Neural cell (in vitro differentiated cells): ENCODE measurements around the gene NRG2.

Experiments used
- EP300 ChIP-seq: fragments of 450-650 bp; conservative IDR thresholded peaks from 2 replicates; pipeline ENCODE4 v1.6.1; 2014; ENCODE audit warnings: antibody characterized with exemption, mild to moderate bottlenecking, moderate library complexity; ENCODE audit not compliant: poor library complexity, severe bottlenecking
- EZH2 ChIP-seq: fragments of 200-600, 300-800 bp; shearing (Covaris generic), sonication (generic); IDR thresholded peaks from 2 replicates; pipeline ENCODE4 v1.6.1; 2014; ENCODE audit warnings: antibody characterized with exemption, low read length, borderline replicate concordance, mild to moderate bottlenecking; ENCODE audit not compliant: insufficient read depth, poor library complexity, severe bottlenecking
- MXI1 ChIP-seq: fragments of 450-650 bp; conservative IDR thresholded peaks from 2 replicates; pipeline ENCODE4 v1.6.1; 2014; ENCODE audit warnings: antibody characterized with exemption, mild to moderate bottlenecking; ENCODE audit not compliant: poor library complexity, severe bottlenecking
- POLR2AphosphoS5 ChIP-seq: IDR thresholded peaks from 2 replicates; pipeline ENCODE4 v1.6.1; 2012
- RAD21 ChIP-seq: fragments of 450-650 bp; conservative IDR thresholded peaks from 2 replicates; pipeline ENCODE4 v1.6.1; 2014; ENCODE audit warnings: antibody characterized with exemption, mild to moderate bottlenecking, moderate library complexity
- SMC3 ChIP-seq: fragments of 450-650 bp; conservative IDR thresholded peaks from 2 replicates; pipeline ENCODE4 v1.6.1; 2014; ENCODE audit warnings: antibody characterized with exemption, mild to moderate bottlenecking, moderate library complexity; ENCODE audit not compliant: poor library complexity
- TAF1 ChIP-seq: IDR thresholded peaks from 2 replicates; pipeline ENCODE4 v1.6.1; 2012; ENCODE audit warnings: low read depth
- TF ChIP-seq, protein P1 (sequence below): fragments of 450-650 bp; IDR thresholded peaks from 2 replicates; pipeline ENCODE4 v1.5.1; 2014; ENCODE audit warnings: antibody characterized with exemption, mild to moderate bottlenecking, moderate library complexity; ENCODE audit not compliant: poor library complexity, severe bottlenecking
- TF ChIP-seq, protein P2 (sequence below): IDR thresholded peaks from 2 replicates; pipeline ENCODE4 v1.6.1; 2012; ENCODE audit warnings: borderline replicate concordance

DNA sequence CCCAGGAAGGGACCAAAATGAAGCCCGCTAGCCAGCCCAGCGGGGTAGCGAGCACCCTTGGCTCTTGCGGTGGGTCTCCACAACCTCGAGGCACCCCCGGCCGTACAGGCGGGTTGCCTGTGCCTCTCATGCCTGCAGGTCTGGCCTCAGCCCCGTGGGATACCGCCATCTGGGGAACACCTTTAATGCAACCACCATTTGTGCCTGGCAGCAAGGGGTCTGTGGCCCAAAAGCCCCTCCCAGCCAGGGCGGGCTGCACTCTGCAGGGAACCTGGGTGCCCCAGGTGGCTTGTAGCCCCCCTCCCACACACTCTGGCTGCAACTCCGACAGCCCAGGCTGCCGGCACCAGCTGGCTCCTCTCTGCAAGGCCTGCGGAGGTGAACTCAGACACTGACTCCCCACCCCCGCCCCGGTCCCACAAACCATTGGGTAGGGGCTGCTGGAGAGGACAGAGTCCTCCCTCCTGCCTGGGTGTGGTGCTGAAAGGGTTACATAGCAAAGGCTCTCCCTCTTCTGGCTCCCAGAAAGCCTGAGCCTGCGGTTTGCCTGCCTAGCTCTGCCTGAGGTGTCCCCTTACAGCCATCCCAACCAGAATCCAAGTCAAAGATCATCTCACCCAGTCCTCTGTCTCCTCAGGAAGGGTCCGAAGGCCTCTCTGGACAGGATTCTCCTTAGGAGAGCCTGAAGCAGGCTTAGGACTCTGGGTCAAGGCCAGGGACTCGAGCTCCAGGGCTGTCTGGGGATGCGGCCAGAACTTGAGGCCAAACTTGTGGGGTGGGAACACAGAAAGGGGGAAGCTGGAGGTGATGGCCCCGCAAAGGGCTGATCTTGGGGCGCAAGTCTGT lies 138.1 kb downstream of the NRG2 start:
- TF ChIP-seq, protein P1, sequence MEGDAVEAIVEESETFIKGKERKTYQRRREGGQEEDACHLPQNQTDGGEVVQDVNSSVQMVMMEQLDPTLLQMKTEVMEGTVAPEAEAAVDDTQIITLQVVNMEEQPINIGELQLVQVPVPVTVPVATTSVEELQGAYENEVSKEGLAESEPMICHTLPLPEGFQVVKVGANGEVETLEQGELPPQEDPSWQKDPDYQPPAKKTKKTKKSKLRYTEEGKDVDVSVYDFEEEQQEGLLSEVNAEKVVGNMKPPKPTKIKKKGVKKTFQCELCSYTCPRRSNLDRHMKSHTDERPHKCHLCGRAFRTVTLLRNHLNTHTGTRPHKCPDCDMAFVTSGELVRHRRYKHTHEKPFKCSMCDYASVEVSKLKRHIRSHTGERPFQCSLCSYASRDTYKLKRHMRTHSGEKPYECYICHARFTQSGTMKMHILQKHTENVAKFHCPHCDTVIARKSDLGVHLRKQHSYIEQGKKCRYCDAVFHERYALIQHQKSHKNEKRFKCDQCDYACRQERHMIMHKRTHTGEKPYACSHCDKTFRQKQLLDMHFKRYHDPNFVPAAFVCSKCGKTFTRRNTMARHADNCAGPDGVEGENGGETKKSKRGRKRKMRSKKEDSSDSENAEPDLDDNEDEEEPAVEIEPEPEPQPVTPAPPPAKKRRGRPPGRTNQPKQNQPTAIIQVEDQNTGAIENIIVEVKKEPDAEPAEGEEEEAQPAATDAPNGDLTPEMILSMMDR: no peak
- no peak for TF ChIP-seq POLR2AphosphoS5
- no peak for TF ChIP-seq EZH2
- TF ChIP-seq EP300: no peak
- no peak for TF ChIP-seq TAF1
- TF ChIP-seq, protein P2, sequence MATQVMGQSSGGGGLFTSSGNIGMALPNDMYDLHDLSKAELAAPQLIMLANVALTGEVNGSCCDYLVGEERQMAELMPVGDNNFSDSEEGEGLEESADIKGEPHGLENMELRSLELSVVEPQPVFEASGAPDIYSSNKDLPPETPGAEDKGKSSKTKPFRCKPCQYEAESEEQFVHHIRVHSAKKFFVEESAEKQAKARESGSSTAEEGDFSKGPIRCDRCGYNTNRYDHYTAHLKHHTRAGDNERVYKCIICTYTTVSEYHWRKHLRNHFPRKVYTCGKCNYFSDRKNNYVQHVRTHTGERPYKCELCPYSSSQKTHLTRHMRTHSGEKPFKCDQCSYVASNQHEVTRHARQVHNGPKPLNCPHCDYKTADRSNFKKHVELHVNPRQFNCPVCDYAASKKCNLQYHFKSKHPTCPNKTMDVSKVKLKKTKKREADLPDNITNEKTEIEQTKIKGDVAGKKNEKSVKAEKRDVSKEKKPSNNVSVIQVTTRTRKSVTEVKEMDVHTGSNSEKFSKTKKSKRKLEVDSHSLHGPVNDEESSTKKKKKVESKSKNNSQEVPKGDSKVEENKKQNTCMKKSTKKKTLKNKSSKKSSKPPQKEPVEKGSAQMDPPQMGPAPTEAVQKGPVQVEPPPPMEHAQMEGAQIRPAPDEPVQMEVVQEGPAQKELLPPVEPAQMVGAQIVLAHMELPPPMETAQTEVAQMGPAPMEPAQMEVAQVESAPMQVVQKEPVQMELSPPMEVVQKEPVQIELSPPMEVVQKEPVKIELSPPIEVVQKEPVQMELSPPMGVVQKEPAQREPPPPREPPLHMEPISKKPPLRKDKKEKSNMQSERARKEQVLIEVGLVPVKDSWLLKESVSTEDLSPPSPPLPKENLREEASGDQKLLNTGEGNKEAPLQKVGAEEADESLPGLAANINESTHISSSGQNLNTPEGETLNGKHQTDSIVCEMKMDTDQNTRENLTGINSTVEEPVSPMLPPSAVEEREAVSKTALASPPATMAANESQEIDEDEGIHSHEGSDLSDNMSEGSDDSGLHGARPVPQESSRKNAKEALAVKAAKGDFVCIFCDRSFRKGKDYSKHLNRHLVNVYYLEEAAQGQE: no peak
- no peak for TF ChIP-seq RAD21
- no peak for TF ChIP-seq SMC3
- no peak for TF ChIP-seq MXI1
